ENCODE measurements around the gene LRRC15.

GRCh38 chr3:194395778-194396538 is 26.4 kb upstream of the LRRC15 start:
- TF ChIP-seq CHD4 (IDR thresholded peaks at IDR 0.05; ENCODE audit: borderline replicate concordance), result no peak
- TF ChIP-seq EP300 (IDR thresholded peaks at IDR 0.05), result no peak
- TF ChIP-seq CTCF (IDR thresholded peaks at IDR 0.05), result no peak
- no peak for TF ChIP-seq HMGXB4 (CRISPR knock-in tag; IDR thresholded peaks at IDR 0.05; ENCODE audit: borderline replicate concordance)
- TF ChIP-seq PBX3 (IDR thresholded peaks at IDR 0.05), result no peak
- TF ChIP-seq HOXA7 (CRISPR knock-in tag; IDR thresholded peaks at IDR 0.05), result no peak
- TF ChIP-seq HOXB5 (CRISPR knock-in tag; IDR thresholded peaks at IDR 0.05), result no peak
- no peak for TF ChIP-seq HEYL (CRISPR knock-in tag; IDR thresholded peaks at IDR 0.05)
- no peak for TF ChIP-seq JUN (IDR thresholded peaks at IDR 0.05)
- no peak for TF ChIP-seq KDM5A (IDR thresholded peaks at IDR 0.05)
- TF ChIP-seq POLR2AphosphoS2 (conservative IDR thresholded peaks at IDR 0.05; ENCODE audit: low read length), result no peak
- no peak for TF ChIP-seq RAD21 (conservative IDR thresholded peaks at IDR 0.05 in 1 of 2, IDR thresholded peaks at IDR 0.05 in 1 of 2)
- no peak for TF ChIP-seq JUNB (IDR thresholded peaks at IDR 0.05)
- no peak for TF ChIP-seq MAFK (IDR thresholded peaks at IDR 0.05; ENCODE audit: partially characterized antibody)
